GM23248 (cell line): ENCODE data around the gene RAD51B.

ENCODE experiments used
- EZH2 ChIP-seq: fragments of 200-600 bp; sonication (generic); IDR thresholded peaks from 2 replicates; pipeline ENCODE4 v1.6.1; 2018; ENCODE audit warnings: antibody characterized with exemption, mild to moderate bottlenecking; ENCODE audit not compliant: insufficient read depth, poor library complexity, severe bottlenecking
- EZH2phosphoT487 ChIP-seq: fragments of 200-600 bp; sonication (generic); IDR thresholded peaks from 2 replicates; pipeline ENCODE4 v1.6.1; 2018; ENCODE audit warnings: antibody characterized with exemption, moderate library complexity, mild to moderate bottlenecking, low read depth; ENCODE audit not compliant: insufficient read depth

DNA sequence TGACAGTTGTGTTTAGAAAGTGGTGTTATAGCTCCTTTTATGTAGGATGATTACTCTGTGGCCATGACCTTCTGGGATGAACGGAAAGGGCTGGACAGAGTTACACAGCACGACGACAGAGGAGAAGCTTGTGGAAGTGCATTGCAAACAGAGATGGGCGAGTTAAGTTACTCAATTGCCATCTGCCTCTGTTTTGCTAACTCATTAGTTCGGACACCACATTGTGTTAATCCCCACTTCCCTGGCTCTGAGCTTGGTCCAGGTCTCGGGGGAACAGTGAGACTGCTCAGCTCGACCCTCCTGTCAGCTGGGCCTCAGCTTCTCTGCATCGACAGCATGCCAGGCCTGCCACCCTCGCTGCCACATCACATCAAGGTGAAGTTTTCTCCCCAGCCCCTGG, 565.3 kb downstream of the RAD51B start:
- no peak for TF ChIP-seq EZH2
- TF ChIP-seq EZH2phosphoT487, result no peak
